GM12892 (cell line): Measurements from ENCODE around the gene CMTR1.

Experiments
- POLR2A ChIP-seq: IDR thresholded peaks from 2 replicates; pipeline ENCODE4 v1.6.1; 2011; ENCODE audit warnings: low read depth, low read length, control low read depth
- POLR2AphosphoS5 ChIP-seq: IDR thresholded peaks from 2 replicates; pipeline ENCODE4 v1.6.1; 2011; ENCODE audit warnings: low read depth, low read length, control low read depth

- TF ChIP-seq POLR2AphosphoS5 (no peak), POLR2A (no peak)
Measured at GRCh38 chr6:37463110-37463509, 30.1 kb downstream of the CMTR1 start.
